Heart right ventricle (tissue), 16 donors: ENCODE results near the gene GPR146. TPM values are rescaled to one million over a fixed set of nuclear protein-coding genes. Genes with fewer than 3 reads are reported as not detected.

ENCODE experiments used
- ATAC-seq, 8 donors: fragments of 200-7000 bp; cut with Tn5 transposase; one replicate each; pipeline ENCODE4 v1.9.1; 2020; ENCODE audit warnings: mild to moderate bottlenecking in 8 of 8, moderate library complexity in 8 of 8, moderate number of reproducible peaks in 1 of 8
- DNase-seq, 2 donors: peaks; one replicate each; pipeline ENCODE4 v3.0.0-alpha.2; 2020
- H3K27ac ChIP-seq, 10 donors: fragments of 200-600 bp; sonication (generic) in 2 of 10; one replicate each; pipeline versions ENCODE4 v1.5.0 to v1.8.0; 2020 to 2022; ENCODE audit warnings: mild to moderate bottlenecking in 3 of 10
- H3K27me3 ChIP-seq, 7 donors: fragments of 200-600 bp; one replicate each; pipeline ENCODE4 v1.8.0; 2021 to 2022; ENCODE audit warnings: mild to moderate bottlenecking in 2 of 7
- H3K36me3 ChIP-seq, 9 donors: fragments of 200-600 bp; sonication (generic) in 1 of 9; one replicate each; pipeline versions ENCODE4 v1.5.0 to v1.8.0; 2020 to 2022; ENCODE audit warnings: mild to moderate bottlenecking in 2 of 9
- H3K4me1 ChIP-seq, 9 donors: fragments of 200-600 bp; sonication (generic) in 1 of 9; one replicate each; pipeline versions ENCODE4 v1.5.0 to v1.8.0; 2020 to 2022; ENCODE audit warnings: mild to moderate bottlenecking in 4 of 9
- H3K4me3 ChIP-seq, 10 donors: fragments of 200-600 bp; sonication (generic) in 2 of 10; one replicate each; pipeline versions ENCODE4 v1.5.0 to v1.8.0; 2020 to 2022; ENCODE audit warnings: mild to moderate bottlenecking in 7 of 10, moderate library complexity in 2 of 10
- H3K9me3 ChIP-seq, 11 donors: fragments of 200-600 bp in 10 of 11; sonication (generic) in 2 of 11; one replicate each; pipeline versions ENCODE4 v1.5.0 to v1.8.0; 2013 to 2022; ENCODE audit warnings: mild to moderate bottlenecking in 2 of 11, control low read depth in 1 of 11, moderate library complexity in 1 of 11
- whole genome bisulfite sequencing, 2 donors: extraction: QIAGEN DNeasy Blood & Tissue Kit; methylation state at CpG; one replicate each; pipeline ENCODE4 v1.1.7; 2013; ENCODE audit warnings: inconsistent platforms in 1 of 2; 5-methylcytosine and 5-hydroxymethylcytosine counted together
- intact Hi-C, 10 donors: fragments of 100-400 bp; cut with DNase I; formaldehyde crosslinking; loops; one replicate each; pipeline versions ENCODE4 v1.11.1 to v1.14.2; 2022
- polyA plus RNA-seq, 2 donors: library from polyadenylated mRNA; stranded (reverse); fragments of 200-250 nt; gene quantifications; one replicate each; pipeline ENCODE4 v1.2.3, GENCODE V29; 2013
- total RNA-seq, 10 donors: library from RNA; stranded (reverse); fragmentation: NEBNext Ultra II Directional in 3 of 10; extraction: Animal tissue kit (Norgen Biotek cat#: 25700) in 3 of 10; gene quantifications; one replicate each; pipeline versions ENCODE4 v1.2.1 to v1.2.4, GENCODE V29; 2021 to 2023
- TF ChIP-seq, protein P1 (sequence below), 9 donors: fragments of 200-600 bp; sonication (generic) in 2 of 9; IDR thresholded peaks; one replicate each; pipeline versions ENCODE4 v1.5.0 to v1.8.0; 2021 to 2022; ENCODE audit warnings: antibody characterized with exemption in 9 of 9, mild to moderate bottlenecking in 5 of 9, moderate library complexity in 1 of 9
- donor health status: Arrhythmogenic right ventricular cardiomyopathy.
- donor health status: ischemic (EF 13 %, LVEDD 7.1; RV severe dilation, severe dysfunction).
- donor health status: healthy with polysubstance abuse.
- donor health status: DM: no; HTN: yes; CAD: no.
- donor health status: DM: no; HTN: no; CAD: no.
- donor health status: ischemic (EF 25% LVEDD 6.9; RV normal size, moderate dysfunction).
- donor health status: ischemic (EF 25% LVEDD 5.7; RV mildly dilated, moderate dysfunction).
- donor health status: healthy.
- donor health status: DM: yes; HTN: yes; CAD: no.
- donor health status: Ischemic cardiomyopathy.
- donor health status: ischemic (EF 35%, LVEDD 5.7; RV mildly dilated, moderate dysfunction).
- donor health status: nonischemic (EF 11% LVEDD 7.7; RV severe dilation, severe dysfunction).
- donor health status: DM: yes; HTN: yes; CAD: no.
- donor health status: PGD.
- donor health status: ischemic (EF 29% LVEDD 5.4; RV normal size, mild dysfunction).
- donor health status: nonischemic (EF 23%, LVEDD 6.1; RV moderate dilation, normal function).

GPR146 gene
- total and polyA plus RNA-seq, 12 donors: 13.3 to 34.5 (median 22.7) TPM

GRCh38 chr7:1098243-1099153 is 54.2 kb downstream of the GPR146 start:
- H3K9me3 ChIP-seq: no peaks in the 10 kb centered on the region
- peaks cover 0 to 20% (median 9%) of the 10 kb centered on the region in 9 donors for H3K4me1 ChIP-seq
- ATAC-seq (no peak), DNase-seq (no peak)
- TF ChIP-seq, protein P1, sequence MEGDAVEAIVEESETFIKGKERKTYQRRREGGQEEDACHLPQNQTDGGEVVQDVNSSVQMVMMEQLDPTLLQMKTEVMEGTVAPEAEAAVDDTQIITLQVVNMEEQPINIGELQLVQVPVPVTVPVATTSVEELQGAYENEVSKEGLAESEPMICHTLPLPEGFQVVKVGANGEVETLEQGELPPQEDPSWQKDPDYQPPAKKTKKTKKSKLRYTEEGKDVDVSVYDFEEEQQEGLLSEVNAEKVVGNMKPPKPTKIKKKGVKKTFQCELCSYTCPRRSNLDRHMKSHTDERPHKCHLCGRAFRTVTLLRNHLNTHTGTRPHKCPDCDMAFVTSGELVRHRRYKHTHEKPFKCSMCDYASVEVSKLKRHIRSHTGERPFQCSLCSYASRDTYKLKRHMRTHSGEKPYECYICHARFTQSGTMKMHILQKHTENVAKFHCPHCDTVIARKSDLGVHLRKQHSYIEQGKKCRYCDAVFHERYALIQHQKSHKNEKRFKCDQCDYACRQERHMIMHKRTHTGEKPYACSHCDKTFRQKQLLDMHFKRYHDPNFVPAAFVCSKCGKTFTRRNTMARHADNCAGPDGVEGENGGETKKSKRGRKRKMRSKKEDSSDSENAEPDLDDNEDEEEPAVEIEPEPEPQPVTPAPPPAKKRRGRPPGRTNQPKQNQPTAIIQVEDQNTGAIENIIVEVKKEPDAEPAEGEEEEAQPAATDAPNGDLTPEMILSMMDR (IDR thresholded peaks at IDR 0.05): no peak
- no peak overlapping the region for H3K27ac ChIP-seq
- 86 to 90% methylated on average over 43 of the region's 43 CpGs for WGBS, 2 donors
- H3K36me3 ChIP-seq: peaks cover 0 to 12% (median 0%) of the 10 kb centered on the region in 9 donors
- intact Hi-C loops: no loop called here
- no peak overlapping the region for H3K4me3 ChIP-seq
- H3K27me3 ChIP-seq: no peaks in the 10 kb centered on the region

DNA sequence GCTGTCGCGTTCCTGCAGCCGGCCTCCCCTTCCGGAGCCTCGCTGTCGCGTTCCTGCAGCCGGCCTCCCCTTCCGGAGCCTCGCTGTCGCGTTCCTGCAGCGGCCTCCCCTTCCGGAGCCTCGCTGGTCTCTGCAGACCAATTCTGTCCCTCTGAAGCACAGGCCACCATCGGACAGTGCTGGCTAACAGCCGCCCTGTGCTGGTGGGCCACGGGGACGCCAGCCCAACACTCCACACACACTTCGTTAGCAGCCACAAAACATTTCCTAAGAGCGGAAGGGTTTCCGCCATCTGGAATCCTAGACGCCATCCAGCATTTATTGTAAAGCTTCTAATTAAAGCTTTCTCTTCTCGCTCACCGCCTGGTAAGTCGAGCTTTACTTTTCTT is 54.8 kb downstream of the GPR146 start:
- Histone ChIP-seq H3K36me3 (peaks cover 0 to 6% (median 0%) of the 10 kb centered on the region in 9 donors), H3K4me3 (no peak overlapping the region), H3K27me3 (no peaks in the 10 kb centered on the region), H3K27ac (no peak overlapping the region), H3K9me3 (no peaks in the 10 kb centered on the region), H3K4me1 (peaks cover 0 to 25% (median 12%) of the 10 kb centered on the region in 9 donors)
- no peak for DNase-seq
- intact Hi-C loops: no loop called here
- TF ChIP-seq, protein P1 (IDR thresholded peaks at IDR 0.05): no peak
- 98 to 99% methylated on average over 26 of the region's 26 CpGs for WGBS, 2 donors
- no peak for ATAC-seq

DNA sequence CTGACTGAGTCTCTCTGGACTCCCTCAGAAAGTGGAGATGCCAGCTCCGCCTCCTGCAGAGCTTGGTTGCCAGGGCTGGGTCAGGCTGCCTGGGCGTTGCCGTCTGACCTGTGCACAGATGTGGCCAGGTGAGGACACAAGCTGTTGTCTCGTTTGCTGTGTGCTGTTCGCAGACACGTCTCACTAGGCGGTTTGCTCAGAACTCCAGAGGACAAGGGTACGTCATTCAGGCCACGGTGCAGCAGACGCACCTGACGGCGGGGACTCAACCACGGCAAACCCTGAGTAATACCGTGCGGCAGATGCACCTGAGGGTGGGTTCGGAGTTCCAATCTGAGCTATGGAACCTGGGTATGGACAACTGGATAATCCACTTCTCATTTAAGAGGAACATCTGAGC is 55.3 kb downstream of the GPR146 start:
- H3K9me3 ChIP-seq: no peaks in the 10 kb centered on the region
- intact Hi-C loops: no loop called here
- H3K36me3 ChIP-seq: peaks cover 0 to 3% (median 0%) of the 10 kb centered on the region in 9 donors
- no peak overlapping the region for H3K4me3 ChIP-seq
- 96 to 97% methylated on average over 16 of the region's 16 CpGs for WGBS, 2 donors
- H3K4me1 ChIP-seq: peaks cover 0 to 27% (median 12%) of the 10 kb centered on the region in 9 donors
- no peak overlapping the region for H3K27ac ChIP-seq
- TF ChIP-seq, protein P1 (IDR thresholded peaks at IDR 0.05): no peak
- ATAC-seq (no peak), DNase-seq (no peak)
- no peaks in the 10 kb centered on the region for H3K27me3 ChIP-seq

GRCh38 chr7:1100386-1100785 is 56.0 kb downstream of the GPR146 start:
- WGBS, 2 donors: 84 to 87% methylated on average over 14 of the region's 14 CpGs
- Histone ChIP-seq H3K27ac (no peak overlapping the region), H3K36me3 (peaks cover 0 to 3% (median 0%) of the 10 kb centered on the region in 9 donors), H3K27me3 (no peaks in the 10 kb centered on the region), H3K9me3 (no peaks in the 10 kb centered on the region), H3K4me3 (no peak overlapping the region), H3K4me1 (peaks cover 0 to 32% (median 12%) of the 10 kb centered on the region in 9 donors)
- TF ChIP-seq, protein P1 (IDR thresholded peaks at IDR 0.05): no peak
- DNase-seq (no peak), ATAC-seq (no peak)
- intact Hi-C loops: no loop called here
